Stimulated activated CD4-positive, alpha-beta T cell treated with anti-CD3 and anti-CD28 coated beads, Interleukin-2, amount 100 ng/mL, for 4 hours (primary cell): ENCODE data around the gene PTOV1.

Source experiments
- DNase-seq: peaks from one replicate; pipeline ENCODE4 v3.0.0-alpha.2; 2020; ENCODE audit warnings: low read depth

PTOV1 gene

GRCh38 chr19:49844138-49845095 lies 6.5 kb upstream of the PTOV1 start:
- DNase-seq: no peak

DNA sequence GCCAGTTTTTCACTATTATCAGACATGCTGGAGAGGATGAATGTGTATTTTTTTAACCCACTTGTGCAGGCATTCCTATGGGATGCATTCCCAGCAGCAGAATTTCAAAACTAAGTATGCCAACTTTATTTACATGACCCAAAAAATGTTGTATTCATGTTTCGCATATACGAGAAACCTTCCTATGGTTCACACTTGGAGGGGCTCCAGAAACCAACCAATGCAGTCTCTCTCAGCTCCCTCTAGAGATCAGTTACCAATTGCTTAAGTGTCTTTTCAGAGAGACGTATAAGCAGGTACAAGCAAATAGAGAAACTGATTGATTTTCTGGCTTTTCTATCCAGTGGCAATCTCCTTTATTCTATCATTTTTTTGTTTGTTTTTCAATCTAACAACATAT lies 5.5 kb upstream of the PTOV1 start:
- no peak for DNase-seq

- no peak for DNase-seq
Measured at GRCh38 chr19:49846408-49846807, 4.6 kb upstream of the PTOV1 start.

- no peak for DNase-seq
Measured at GRCh38 chr19:49847731-49848696, 2.9 kb upstream of the PTOV1 start.

DNA sequence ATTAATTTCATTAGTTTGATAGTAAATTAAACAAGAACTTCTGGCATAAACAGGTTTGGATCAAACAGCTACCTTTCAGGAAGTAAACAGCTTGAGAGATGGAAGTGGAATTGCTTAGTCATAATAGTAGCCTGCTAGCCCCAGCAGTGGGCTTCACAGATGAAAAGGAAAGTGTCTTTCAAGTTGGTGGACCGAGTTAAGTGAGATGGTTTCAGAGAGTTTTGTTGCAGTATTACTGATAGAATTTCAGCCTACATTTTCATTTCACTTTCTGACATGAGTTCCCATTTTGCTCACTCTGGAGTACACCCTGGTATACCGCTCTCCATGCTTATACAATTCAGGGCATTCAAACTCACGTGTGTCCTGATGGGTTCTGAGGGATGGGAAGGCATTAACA lies 2.0 kb upstream of the PTOV1 start:
- DNase-seq: no peak

GRCh38 chr19:49849433-49850220 lies 1.3 kb upstream of the PTOV1 start:
- no peak for DNase-seq

DNA sequence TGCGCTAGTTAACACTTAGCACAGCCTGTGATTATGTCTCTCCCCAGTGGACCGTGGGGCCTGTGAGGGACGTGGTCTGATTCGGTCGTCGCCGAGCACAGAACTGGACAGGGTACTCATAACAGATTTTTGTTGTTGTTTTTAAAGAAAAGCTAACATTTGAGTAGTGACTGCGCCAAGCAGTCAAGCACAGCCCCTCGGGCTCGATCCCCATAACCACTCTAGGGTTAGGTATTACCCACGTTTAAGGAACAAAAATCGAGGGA lies 805 bp upstream of the PTOV1 start:
- no peak for DNase-seq

- DNase-seq: peak; percentile 22
Measured at GRCh38 chr19:49851456-49852259, 699 bp downstream of the PTOV1 start.

GRCh38 chr19:49852631-49853126 lies 1.7 kb downstream of the PTOV1 start:
- no peak for DNase-seq

GRCh38 chr19:49853852-49854377 lies 3.0 kb downstream of the PTOV1 start:
- no peak for DNase-seq

DNA sequence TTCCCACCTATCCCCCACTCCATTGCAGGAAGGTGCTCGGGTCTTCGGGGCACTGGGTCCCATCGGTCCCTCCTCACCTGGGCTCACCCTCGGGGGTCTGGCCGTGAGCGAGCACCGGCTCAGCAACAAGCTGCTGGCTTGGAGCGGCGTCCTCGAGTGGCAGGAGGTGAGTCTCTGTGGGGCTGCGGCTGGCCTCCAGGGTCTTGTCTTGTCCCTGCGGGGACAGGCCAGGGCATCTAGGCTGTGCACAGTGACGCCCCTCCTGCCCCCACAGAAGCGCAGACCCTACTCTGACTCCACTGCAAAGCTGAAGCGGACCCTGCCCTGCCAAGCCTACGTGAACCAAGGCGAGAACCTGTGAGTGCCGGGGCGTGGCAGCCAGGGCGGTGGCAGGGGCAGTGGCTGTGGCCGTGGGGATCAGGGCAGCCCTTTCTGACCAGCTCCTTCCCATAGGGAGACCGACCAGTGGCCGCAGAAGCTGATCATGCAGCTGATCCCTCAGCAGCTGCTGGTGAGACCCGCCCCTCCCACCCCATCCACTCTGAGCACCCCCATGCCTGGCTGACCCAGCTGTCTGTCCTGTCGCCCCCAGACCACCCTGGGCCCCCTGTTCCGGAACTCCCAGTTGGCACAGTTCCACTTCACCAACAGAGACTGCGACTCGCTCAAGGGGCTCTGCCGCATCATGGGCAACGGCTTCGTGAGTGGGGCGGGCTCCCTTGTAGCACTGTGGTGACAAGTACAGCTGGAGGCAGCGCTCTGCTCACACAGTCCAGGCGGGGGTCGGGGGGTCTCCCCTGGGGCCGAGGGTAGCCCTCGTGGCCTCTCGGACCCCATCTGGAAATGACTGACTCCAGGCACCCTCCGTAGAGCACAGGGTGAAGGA lies 3.7 kb downstream of the PTOV1 start:
- DNase-seq: no peak

DNA sequence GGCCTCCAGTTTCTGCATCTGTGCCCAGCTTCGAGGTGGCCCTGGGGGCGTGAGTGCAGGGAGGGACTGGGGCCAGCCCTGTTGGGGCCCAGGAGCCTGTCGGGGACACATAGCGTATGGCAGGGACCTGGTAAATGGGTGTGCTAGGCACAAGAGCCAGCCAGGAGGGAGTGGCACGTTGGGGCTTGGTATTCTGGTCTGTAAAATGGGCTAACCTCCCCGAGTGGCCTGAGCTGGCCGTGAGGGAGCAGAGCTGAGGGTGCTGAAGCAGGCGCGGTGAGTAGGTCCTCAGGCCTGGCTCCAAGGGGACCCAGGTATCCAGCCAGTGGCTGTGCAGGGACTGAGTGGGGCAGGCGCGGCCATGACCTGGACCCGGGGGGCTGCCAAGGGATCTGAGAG lies 4.3 kb downstream of the PTOV1 start:
- DNase-seq: no peak

GRCh38 chr19:49855676-49856573 lies 5.0 kb downstream of the PTOV1 start:
- no peak for DNase-seq

DNA sequence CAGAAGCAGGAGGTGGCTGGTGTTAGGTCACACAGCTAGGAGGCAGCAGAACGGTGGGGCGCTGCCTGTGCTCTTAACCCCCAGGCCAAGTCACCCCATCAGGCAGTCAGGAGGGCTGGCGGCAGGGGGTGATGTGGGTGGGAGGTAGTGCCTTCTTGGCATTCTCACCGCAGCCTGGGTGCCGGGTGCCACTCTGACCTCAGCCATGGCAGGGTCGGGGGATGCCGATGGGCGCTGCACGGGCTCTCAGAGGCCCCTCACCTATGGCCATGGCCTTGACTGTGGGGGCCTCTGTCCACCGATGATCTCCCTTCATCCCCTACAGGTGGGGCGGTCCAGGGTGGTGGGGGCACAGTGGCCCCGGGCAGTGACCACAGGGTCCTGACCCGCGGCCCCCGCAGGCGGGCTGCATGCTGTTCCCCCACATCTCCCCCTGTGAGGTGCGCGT lies 5.6 kb downstream of the PTOV1 start:
- no peak for DNase-seq

DNA sequence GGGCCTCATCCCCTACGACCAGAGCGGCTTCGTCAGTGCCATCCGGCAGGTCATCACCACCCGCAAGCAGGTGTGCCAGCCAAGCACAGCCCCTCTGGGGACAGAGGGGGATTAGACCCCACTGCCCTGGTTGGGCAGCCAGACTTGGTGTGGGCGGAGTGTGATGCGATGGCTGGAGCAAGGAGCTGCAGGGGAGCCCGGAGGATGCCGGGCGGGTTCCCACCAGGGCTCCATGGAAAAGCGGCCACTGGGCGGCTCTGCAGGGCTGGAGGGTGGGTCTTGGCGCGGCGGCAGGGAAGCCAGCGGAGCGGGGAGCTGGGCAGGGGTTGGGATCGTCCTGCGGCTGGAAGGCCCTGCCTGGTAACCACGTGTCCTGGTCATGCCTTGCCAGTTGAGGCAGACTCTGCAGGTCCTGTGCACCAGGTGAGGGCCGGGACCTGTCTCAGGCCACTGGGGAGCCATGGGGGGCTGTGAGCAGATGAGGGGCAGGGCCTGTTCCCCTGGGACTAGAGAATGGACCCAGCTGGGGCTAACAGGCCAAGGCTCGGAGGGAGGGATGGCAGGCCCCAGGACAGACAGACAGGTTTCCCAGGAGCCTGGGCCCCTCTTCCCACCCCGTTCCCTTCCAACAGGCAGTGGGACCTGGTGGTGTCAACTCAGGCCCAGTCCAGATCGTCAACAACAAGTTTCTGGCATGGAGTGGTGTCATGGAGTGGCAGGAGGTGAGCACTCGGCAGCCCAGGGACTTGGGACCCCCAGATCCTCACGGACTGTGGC lies 6.3 kb downstream of the PTOV1 start:
- no peak for DNase-seq

DNA sequence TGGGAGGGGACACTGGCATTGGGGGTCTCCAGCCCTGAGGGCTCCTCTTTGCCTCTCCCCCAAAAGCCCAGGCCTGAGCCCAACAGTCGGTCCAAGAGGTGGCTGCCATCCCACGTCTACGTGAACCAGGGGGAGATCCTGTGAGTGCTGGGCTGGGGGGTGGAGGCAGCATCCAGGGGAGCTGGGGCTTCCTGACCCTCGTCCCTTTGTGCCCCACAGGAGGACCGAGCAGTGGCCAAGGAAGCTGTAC lies 6.8 kb downstream of the PTOV1 start:
- no peak for DNase-seq

DNA sequence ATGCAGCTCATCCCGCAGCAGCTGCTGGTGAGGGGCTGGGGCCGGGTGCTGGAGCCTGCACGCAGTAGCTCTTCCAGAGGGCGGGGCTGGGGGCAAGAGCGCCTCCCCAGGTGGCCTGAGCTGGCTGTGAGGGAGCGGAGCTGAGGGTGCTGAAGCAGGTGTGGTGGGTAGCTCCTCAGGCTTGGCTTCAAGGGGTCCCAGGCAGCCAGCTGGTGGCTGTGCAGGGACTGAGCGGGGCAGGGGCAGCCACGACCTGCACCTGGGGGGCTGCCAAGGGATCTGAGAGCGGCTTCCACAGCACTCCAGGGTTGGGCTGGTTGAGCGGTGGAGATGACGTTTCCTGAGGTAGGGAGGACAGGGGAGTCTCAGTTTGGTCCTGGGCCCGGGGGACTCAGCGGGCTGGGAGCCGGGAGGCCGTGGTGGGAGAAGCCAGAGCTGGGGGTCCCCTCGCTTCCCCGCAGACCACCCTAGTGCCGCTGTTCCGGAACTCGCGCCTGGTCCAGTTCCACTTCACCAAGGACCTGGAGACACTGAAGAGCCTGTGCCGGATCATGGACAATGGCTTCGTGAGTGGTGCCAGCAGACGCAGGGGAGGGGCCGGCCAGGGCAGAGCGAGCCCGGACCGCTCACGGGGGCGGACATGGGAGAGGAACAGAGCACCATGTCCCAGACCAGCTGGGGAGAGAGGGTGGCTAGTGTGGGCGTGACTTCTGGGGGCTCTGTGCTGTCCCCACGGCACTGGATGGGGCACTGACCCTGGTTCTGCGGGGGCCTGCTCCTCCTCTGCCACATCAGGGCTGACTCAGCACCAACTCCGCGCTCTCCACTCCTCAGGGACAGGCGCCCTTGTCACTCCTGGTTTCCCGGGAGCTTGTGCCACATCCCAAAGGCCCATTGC lies 7.4 kb downstream of the PTOV1 start:
- no peak for DNase-seq
